Measurements from ENCODE around the gene TRPM4. TPM values are rescaled to one million over a fixed set of nuclear protein-coding genes. Genes with fewer than 3 reads are reported as not detected.
A peak's percentile ranks its signal among the peaks of the same experiment; 100 is the strongest.

The TRPM4 gene
- total RNA-seq, 4 donors from 2014 or later: 19.9 to 38.8 (median 27.9) TPM

- DNase-seq (ENCODE audit: extremely low spot score): no peak
- Histone ChIP-seq H3K27me3 (no peaks in the 10 kb centered on the region), H3K9me3 (peaks cover 0 to 16% (median 14%) of the 10 kb centered on the region in 4 donors), H3K4me1 (peaks cover 0 to 19% (median 12%) of the 10 kb centered on the region in 4 donors), H3K4me3 (no peak overlapping the region), H3K36me3 (no peaks in the 10 kb centered on the region), H3K27ac (replicated peaks in 1 of 4) (no peak overlapping the region)
- intact Hi-C loops (cut with DNase I): no loop called here
- WGBS: 83% methylated on average over 7 of the region's 10 CpGs
- TF ChIP-seq POLR2A (IDR thresholded peaks at IDR 0.05; ENCODE audit: low read depth) (no peak), EP300 (IDR thresholded peaks at IDR 0.05) (no peak), POLR2AphosphoS5 (IDR thresholded peaks at IDR 0.05) (peak in 1 of 2 donors; percentile 16), CTCF (IDR thresholded peaks at IDR 0.05) (no peak)
Observed at GRCh38 chr19:49255674-49256073, 98.1 kb downstream of the TRPM4 start.

GRCh38 chr19:49256691-49257090 is 99.1 kb downstream of the TRPM4 start:
- H3K27me3 ChIP-seq: no peaks in the 10 kb centered on the region
- WGBS: 55% methylated on average over 3 of the region's 3 CpGs
- no peak for DNase-seq (ENCODE audit: extremely low spot score)
- peaks cover 0 to 19% (median 12%) of the 10 kb centered on the region in 4 donors for H3K4me1 ChIP-seq
- peak overlapping the region in 1 of 4 donors; percentile 36 for H3K27ac ChIP-seq (replicated peaks in 1 of 4)
- H3K9me3 ChIP-seq: peaks cover 0 to 16% (median 14%) of the 10 kb centered on the region in 4 donors
- intact Hi-C loops (cut with DNase I): no loop called here
- H3K36me3 ChIP-seq: no peaks in the 10 kb centered on the region
- H3K4me3 ChIP-seq: no peak overlapping the region
- TF ChIP-seq CTCF (IDR thresholded peaks at IDR 0.05): no peak
- TF ChIP-seq EP300 (IDR thresholded peaks at IDR 0.05): no peak
- no peak for TF ChIP-seq POLR2AphosphoS5 (IDR thresholded peaks at IDR 0.05)
- no peak for TF ChIP-seq POLR2A (IDR thresholded peaks at IDR 0.05; ENCODE audit: low read depth)

Other genes starting within 250 kb of the TRPM4 start
- under 1 TPM in 1 of 4 donors, not detected in 3; 0.57 TPM for gene DHDH, start 224.1 kb upstream of the TRPM4 start, total RNA-seq
- gene BAX, start 202.9 kb upstream of the TRPM4 start, total RNA-seq: 10 to 100 TPM; 39.0 to 50.4 (median 42.3) TPM
- 1,000 to 10,000 TPM; 3,246 to 4,339 (median 3,896) TPM for gene FTL, start 192.5 kb upstream of the TRPM4 start, total RNA-seq
- gene GYS1, start 164.5 kb upstream of the TRPM4 start, total RNA-seq: 10 to 100 TPM; 33.3 to 39.3 (median 37.3) TPM
- gene RUVBL2, start 163.9 kb upstream of the TRPM4 start, total RNA-seq: 100 to 1,000 TPM in 2 of 4 donors, 10 to 100 TPM in 2; 72.7 to 113 (median 97.6) TPM
- gene LHB, start 140.7 kb upstream of the TRPM4 start, total RNA-seq: not detected
- not detected for gene CGB3, start 133.5 kb upstream of the TRPM4 start, total RNA-seq
- gene CGB2, start 125.9 kb upstream of the TRPM4 start, total RNA-seq: not detected
- not detected for gene CGB1, start 120.9 kb upstream of the TRPM4 start, total RNA-seq
- not detected for gene CGB5, start 113.9 kb upstream of the TRPM4 start, total RNA-seq
- not detected for gene CGB8, start 108.7 kb upstream of the TRPM4 start, total RNA-seq
- gene CGB7, start 100.0 kb upstream of the TRPM4 start, total RNA-seq: not detected
- not detected for gene NTF4, start 93.0 kb upstream of the TRPM4 start, total RNA-seq
- gene KCNA7, start 85.1 kb upstream of the TRPM4 start, total RNA-seq: not detected
- 100 to 1,000 TPM; 101 to 209 (median 145) TPM for gene SNRNP70, start 72.3 kb upstream of the TRPM4 start, total RNA-seq
- gene LIN7B, start 43.4 kb upstream of the TRPM4 start, total RNA-seq: 10 to 100 TPM in 3 of 4 donors, 1 to 10 TPM in 1; 7.5 to 21.4 (median 15.5) TPM
- gene C19orf73, start 38.6 kb upstream of the TRPM4 start, total RNA-seq: 1 to 10 TPM in 3 of 4 donors, under 1 TPM in 1; 0.83 to 3.3 (median 1.9) TPM
- gene PPFIA3, start 38.2 kb upstream of the TRPM4 start, total RNA-seq: 1 to 10 TPM; 3.3 to 8.4 (median 5.3) TPM
- gene HRC, start 2.4 kb upstream of the TRPM4 start, total RNA-seq: 10 to 100 TPM in 1 of 4 donors, 1 to 10 TPM in 2, under 1 TPM in 1; 0.83 to 11.1 (median 4.1) TPM
- gene SLC6A16, start 167.4 kb downstream of the TRPM4 start, total RNA-seq: 1 to 10 TPM in 3 of 4 donors, under 1 TPM in 1; 0.83 to 4.1 (median 2.5) TPM
- 10 to 100 TPM in 2 of 4 donors, 1 to 10 TPM in 2; 8.0 to 22.4 (median 11.6) TPM for gene CD37, start 177.6 kb downstream of the TRPM4 start, total RNA-seq
- 10 to 100 TPM; 40.7 to 73.2 (median 60.5) TPM for gene TEAD2, start 204.6 kb downstream of the TRPM4 start, total RNA-seq
- gene DKKL1, start 206.1 kb downstream of the TRPM4 start, total RNA-seq: under 1 TPM in 3 of 4 donors, not detected in 1; 0.40 to 0.83 (median 0.83) TPM
- gene KASH5, start 230.5 kb downstream of the TRPM4 start, total RNA-seq: not detected